Astrocyte of the spinal cord (primary cell): ENCODE data around the gene WDR55.
"Not testable (repeated sequence)": the region's sequence is repeated elsewhere in the genome, so short reads cannot be mapped to it uniquely, and the experiment has no call there.

ENCODE experiments used
- DNase-seq: peaks from one replicate; pipeline ENCODE4 v3.0.0; 2011; ENCODE audit warnings: low read depth, low spot score
- H3K4me3 ChIP-seq: 2 replicates; pipeline ENCODE4 v1.5.1; 2011; ENCODE audit warnings: low read depth, mild to moderate bottlenecking, low read length, moderate library complexity
- in situ Hi-C: cut with HindIII; loops from 2 replicates; pipeline ENCODE4 v1.10.0; 2017; ENCODE audit warnings: low sequenced_read_pairs
- TF ChIP-seq, protein P1 (sequence below): IDR thresholded peaks from 2 replicates; pipeline ENCODE4 v1.5.1; 2012; ENCODE audit warnings: low read depth, mild to moderate bottlenecking, low read length, inconsistent platforms

WDR55 gene, protein sequence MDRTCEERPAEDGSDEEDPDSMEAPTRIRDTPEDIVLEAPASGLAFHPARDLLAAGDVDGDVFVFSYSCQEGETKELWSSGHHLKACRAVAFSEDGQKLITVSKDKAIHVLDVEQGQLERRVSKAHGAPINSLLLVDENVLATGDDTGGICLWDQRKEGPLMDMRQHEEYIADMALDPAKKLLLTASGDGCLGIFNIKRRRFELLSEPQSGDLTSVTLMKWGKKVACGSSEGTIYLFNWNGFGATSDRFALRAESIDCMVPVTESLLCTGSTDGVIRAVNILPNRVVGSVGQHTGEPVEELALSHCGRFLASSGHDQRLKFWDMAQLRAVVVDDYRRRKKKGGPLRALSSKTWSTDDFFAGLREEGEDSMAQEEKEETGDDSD

GRCh38 chr5:140664359-140665119 is at the start of gene WDR55:
Gene WDR55 (plus strand): TSS chr5:140664904. CDS start chr5:140664913, 9 bp downstream.
- in situ Hi-C loops: no loop called here
- peak; percentile 92 for DNase-seq

DNA sequence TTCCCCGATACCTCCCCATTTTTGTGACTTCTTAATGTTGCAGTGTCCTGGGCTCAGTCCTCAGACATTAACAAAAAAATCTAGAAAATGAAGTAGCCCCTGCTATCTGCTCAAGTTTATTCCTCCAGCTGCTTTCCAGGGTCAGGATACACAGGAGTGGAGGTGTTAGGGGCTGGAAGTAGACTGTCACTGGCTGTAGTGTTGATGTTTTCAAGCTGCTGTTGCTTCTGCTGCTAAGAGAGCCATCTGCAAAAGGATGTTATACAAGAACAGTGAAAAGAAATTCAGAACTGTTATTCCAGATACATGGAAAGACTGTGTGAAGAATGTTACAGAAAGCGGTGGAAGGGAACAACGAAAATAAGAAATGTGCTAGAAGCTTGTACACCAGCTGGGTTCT is 42.4 kb upstream of the WDR55 start:
- in situ Hi-C loops: no loop called here

More at GRCh38 chr5:140664359-140665119, at the start of gene WDR55:
- peak within 1 kb of the TSS; percentile 89 for H3K4me3 ChIP-seq
- TF ChIP-seq, protein P1, sequence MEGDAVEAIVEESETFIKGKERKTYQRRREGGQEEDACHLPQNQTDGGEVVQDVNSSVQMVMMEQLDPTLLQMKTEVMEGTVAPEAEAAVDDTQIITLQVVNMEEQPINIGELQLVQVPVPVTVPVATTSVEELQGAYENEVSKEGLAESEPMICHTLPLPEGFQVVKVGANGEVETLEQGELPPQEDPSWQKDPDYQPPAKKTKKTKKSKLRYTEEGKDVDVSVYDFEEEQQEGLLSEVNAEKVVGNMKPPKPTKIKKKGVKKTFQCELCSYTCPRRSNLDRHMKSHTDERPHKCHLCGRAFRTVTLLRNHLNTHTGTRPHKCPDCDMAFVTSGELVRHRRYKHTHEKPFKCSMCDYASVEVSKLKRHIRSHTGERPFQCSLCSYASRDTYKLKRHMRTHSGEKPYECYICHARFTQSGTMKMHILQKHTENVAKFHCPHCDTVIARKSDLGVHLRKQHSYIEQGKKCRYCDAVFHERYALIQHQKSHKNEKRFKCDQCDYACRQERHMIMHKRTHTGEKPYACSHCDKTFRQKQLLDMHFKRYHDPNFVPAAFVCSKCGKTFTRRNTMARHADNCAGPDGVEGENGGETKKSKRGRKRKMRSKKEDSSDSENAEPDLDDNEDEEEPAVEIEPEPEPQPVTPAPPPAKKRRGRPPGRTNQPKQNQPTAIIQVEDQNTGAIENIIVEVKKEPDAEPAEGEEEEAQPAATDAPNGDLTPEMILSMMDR: no peak

DNA sequence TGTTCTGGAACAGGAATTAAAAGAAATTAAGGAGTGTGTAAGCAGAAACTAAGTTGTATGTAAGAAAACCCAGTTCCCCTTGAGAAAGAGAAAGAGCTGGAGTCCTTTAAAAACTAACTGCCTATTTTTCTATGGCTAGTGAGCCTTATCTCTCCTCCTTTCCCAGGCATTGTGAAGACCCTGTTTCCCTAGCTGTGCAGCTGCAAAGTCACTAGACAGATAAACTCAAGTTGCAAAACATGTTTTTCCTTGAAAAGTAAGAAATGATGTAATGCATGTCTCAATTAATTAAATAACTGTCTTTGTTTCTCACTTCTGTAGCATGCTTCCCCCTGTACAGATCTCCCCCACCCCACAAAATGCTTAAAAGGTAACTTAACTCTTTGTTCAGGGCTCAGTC is 41.6 kb upstream of the WDR55 start:
- H3K4me3 ChIP-seq, DNase-seq, in situ Hi-C loops: not testable (repeated sequence)

More for the DNA sequence above, 42.4 kb upstream of the WDR55 start:
- DNase-seq: no peak
- TF ChIP-seq, protein P1: no peak
- H3K4me3 ChIP-seq: no peak overlapping the region

- DNase-seq: not testable (repeated sequence)
These were observed 39.8 kb upstream of the WDR55 start for GRCh38 chr5:140624886-140625285.

GRCh38 chr5:140627972-140628371 is 36.7 kb upstream of the WDR55 start:
- no peak for DNase-seq
- in situ Hi-C loops: no loop called here
- TF ChIP-seq, protein P1: no peak
- H3K4me3 ChIP-seq: no peak overlapping the region

More at GRCh38 chr5:140624886-140625285, 39.8 kb upstream of the WDR55 start:
- in situ Hi-C loops, H3K4me3 ChIP-seq: not testable (repeated sequence)

GRCh38 chr5:140628711-140629110 is 36.0 kb upstream of the WDR55 start:
- in situ Hi-C loops: no loop called here
- H3K4me3 ChIP-seq: no peak overlapping the region
- no peak for DNase-seq
- TF ChIP-seq, protein P1: no peak

DNA sequence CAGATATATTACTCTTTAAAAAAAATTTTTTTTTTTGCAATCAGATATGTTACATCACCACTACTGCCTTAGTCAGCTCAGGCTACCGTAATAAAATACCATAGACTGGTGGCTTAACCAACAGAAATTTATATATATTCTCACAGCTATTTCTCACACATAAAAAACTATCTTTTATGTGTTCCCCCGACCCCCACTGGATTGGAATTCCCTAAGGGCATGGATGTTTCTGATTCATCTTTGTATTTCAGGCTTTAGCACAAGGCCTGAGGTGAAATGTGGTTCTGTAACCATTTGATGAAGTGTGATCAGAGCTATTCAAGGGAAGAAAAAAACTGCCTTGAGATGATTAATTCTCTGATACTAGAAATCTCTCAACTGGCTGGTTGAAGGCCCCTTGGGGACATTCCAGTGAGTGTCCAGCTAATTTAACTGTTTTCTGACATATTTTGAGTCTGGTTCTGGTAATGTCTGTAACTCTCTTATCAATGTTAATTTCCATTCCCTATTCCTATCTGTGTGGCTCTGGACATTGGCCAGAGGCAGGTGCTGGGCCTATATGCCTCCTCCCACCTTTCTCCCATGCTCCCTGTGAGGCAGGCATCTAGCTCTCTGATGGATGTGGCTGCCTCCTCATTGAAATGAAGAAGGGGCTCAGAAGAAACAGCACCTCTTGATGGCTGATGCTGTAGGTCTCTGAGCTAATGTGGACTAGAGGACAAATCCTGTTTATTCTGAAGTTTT is 34.2 kb upstream of the WDR55 start:
- no peak overlapping the region for H3K4me3 ChIP-seq
- TF ChIP-seq, protein P1: no peak
- in situ Hi-C loops: no loop called here
- no peak for DNase-seq
